Raji (cell line): ENCODE data around the gene FILIP1L.

Experiments used
- POLR2A ChIP-seq: IDR thresholded peaks from 2 replicates; pipeline ENCODE4 v1.6.1; 2011; ENCODE audit warnings: low read depth, low read length, control low read depth; ENCODE audit not compliant: insufficient read depth

The FILIP1L gene

GRCh38 chr3:99976584-99976983, 137.7 kb downstream of the FILIP1L start:
- TF ChIP-seq POLR2A = no peak

GRCh38 chr3:99974989-99975388, 139.3 kb downstream of the FILIP1L start:
- TF ChIP-seq POLR2A = no peak

GRCh38 chr3:99972380-99973104, 141.8 kb downstream of the FILIP1L start:
- no peak for TF ChIP-seq POLR2A

GRCh38 chr3:99971761-99972160, 142.5 kb downstream of the FILIP1L start:
- no peak for TF ChIP-seq POLR2A

GRCh38 chr3:99970198-99970597, 144.1 kb downstream of the FILIP1L start:
- TF ChIP-seq POLR2A = no peak

- TF ChIP-seq POLR2A = no peak
Measured at GRCh38 chr3:99969136-99969535, 145.2 kb downstream of the FILIP1L start.

- TF ChIP-seq POLR2A = no peak
Measured at GRCh38 chr3:99967796-99968195, 146.5 kb downstream of the FILIP1L start.

GRCh38 chr3:99966662-99967416, 147.5 kb downstream of the FILIP1L start:
- TF ChIP-seq POLR2A = no peak

- TF ChIP-seq POLR2A = no peak
Measured at GRCh38 chr3:99965681-99966408, 148.5 kb downstream of the FILIP1L start.

- TF ChIP-seq POLR2A = no peak
Measured at GRCh38 chr3:99965077-99965476, 149.2 kb downstream of the FILIP1L start.

- TF ChIP-seq POLR2A = no peak
Measured at GRCh38 chr3:99962703-99963102, 151.6 kb downstream of the FILIP1L start.

GRCh38 chr3:99961756-99962515, 152.4 kb downstream of the FILIP1L start:
- TF ChIP-seq POLR2A = no peak

- TF ChIP-seq POLR2A = no peak
Measured at GRCh38 chr3:99960941-99961340, 153.4 kb downstream of the FILIP1L start.

GRCh38 chr3:99960123-99960878, 154.0 kb downstream of the FILIP1L start:
- no peak for TF ChIP-seq POLR2A
